HL-60/S4 treated with phorbol 12-myristate 13-acetate at 8.2 ng/mL for 4 days and 3 days (cell line): ENCODE data around the gene ACTR2.
"Not testable (repeated sequence)": the region's sequence is repeated elsewhere in the genome, so short reads cannot be mapped to it uniquely, and the experiment has no call there.

Experiments used
- in situ Hi-C: fragments of 300-500 bp; cut with MboI; formaldehyde crosslinking; loops from 2 replicates; pipeline ENCODE4 v1.15.0; 2022; ENCODE audit warnings: low sequenced_read_pairs

ACTR2 gene

GRCh38 chr2:65309699-65310098 lies 82.1 kb downstream of the ACTR2 start:
- in situ Hi-C loops = no loop called here

- in situ Hi-C loops = no loop called here
These were observed 83.4 kb downstream of the ACTR2 start for GRCh38 chr2:65311049-65311448.

GRCh38 chr2:65311596-65311995 lies 84.0 kb downstream of the ACTR2 start:
- in situ Hi-C loops = no loop called here

GRCh38 chr2:65313126-65313953 lies 85.7 kb downstream of the ACTR2 start:
- in situ Hi-C loops = no loop called here

- in situ Hi-C loops = no loop called here
These were observed 86.3 kb downstream of the ACTR2 start for GRCh38 chr2:65313954-65314256.

- in situ Hi-C loops = no loop called here
These were observed 87.3 kb downstream of the ACTR2 start for GRCh38 chr2:65314801-65315441.

GRCh38 chr2:65316072-65316471 lies 88.4 kb downstream of the ACTR2 start:
- in situ Hi-C loops = no loop called here

GRCh38 chr2:65317351-65317750 lies 89.7 kb downstream of the ACTR2 start:
- in situ Hi-C loops = not testable (repeated sequence)

GRCh38 chr2:65317841-65318240 lies 90.2 kb downstream of the ACTR2 start:
- in situ Hi-C loops = no loop called here

- in situ Hi-C loops = no loop called here
These were observed 91.5 kb downstream of the ACTR2 start for GRCh38 chr2:65319072-65319673.

- in situ Hi-C loops = no loop called here
These were observed 92.0 kb downstream of the ACTR2 start for GRCh38 chr2:65319674-65320041.

- in situ Hi-C loops = no loop called here
These were observed 92.6 kb downstream of the ACTR2 start for GRCh38 chr2:65320042-65320725.
